ENCODE results near the gene SH3PXD2B.
"Not testable (repeated sequence)": the region's sequence is repeated elsewhere in the genome, so short reads cannot be mapped to it uniquely, and the experiment has no call there.

Gene SH3PXD2B

GRCh38 chr5:172415362-172416275 lies 38.7 kb downstream of the SH3PXD2B start:
- DNase-seq: no peak

DNA sequence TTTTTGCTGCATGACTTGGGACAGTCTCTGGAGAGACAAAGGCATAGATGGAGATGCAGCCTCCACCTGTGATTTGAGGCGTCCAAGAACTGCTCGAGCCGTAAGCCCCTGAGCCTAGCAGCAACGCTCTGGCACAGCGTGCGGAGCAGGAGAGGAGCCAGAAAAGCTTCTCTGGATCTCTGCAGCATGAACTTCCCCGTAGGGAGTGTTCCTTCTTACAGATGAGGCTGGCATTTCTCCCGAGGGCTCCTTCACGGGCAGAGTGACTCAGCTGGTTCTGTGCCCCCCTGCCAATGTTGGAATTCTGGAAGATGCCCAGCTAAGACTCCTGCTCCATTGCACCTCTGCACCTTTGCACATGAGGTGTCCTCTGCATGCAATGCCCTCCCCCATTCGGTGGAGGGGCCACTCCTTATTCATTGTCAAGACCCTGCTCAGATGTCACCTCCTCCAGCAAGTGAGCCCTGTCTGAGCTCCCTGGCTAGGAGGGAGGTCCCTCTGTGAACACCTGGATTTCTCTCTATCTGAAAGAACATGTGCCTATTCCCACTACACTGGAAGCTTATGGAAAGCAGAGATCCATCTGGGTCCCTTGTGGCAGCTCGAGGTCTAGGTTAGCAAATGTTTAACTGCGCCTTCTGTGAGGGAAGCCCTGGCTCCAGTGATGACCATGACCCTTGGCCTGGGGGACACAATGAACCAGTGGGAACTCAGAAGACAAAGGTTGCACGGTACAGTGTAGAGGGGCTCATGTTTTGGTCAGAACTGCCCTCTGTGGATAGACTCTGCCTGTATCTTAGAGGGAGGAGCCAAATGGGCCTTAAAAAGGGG lies 39.6 kb downstream of the SH3PXD2B start:
- no peak for DNase-seq

DNA sequence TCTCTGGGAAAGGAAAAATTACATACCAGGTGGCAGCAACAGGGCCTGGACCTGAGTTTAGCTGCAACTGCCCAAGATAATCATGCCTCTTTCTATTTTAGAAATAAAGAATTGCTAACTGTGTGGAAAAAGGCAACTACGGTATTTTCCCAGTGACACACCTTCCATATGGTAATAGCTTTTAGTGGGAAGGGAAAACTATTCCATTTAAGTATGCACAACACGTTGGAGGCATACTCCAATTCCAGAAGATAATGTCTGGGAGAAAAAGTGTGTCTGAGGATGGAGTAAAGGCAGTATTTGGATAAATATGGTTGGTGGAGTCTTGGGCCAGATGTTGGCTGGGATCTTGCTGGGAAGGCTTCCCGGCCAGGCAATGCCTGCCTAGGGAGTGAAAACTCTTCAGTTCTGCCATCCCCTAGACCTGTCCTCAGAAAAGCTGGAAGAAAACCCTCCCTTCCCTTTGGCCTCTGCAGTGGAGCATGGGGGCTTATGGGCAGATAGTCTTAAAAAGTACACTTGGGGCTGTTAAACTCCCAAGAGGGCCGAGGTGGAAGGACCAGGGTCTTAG lies 40.6 kb downstream of the SH3PXD2B start:
- DNase-seq: no peak

DNA sequence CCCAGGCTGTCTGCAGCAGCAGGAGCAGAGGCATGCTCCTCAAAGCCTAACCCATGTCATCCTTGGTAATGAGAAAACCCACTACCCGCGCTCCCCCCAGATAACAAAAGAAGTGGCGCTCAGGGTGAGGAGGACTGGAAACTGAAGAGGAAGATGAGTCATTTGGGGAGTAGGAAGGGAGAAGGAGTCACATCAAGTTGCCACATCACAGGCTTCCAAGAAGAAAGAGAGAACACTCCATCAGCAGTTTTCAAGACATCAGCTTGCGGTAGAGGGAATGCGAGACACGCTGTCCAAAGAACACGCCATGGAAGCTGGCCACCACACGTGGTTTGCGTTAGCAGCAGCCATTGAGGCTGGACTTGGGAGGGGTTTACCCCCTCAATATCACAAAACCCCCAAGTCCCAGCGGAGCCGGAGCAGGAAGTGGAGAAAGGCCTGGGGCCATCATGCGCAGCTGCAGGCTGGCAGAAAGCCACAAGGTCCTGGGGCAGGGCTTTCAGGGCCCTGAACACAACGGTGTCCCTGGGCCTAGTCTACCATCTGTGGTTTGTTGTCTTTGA lies 41.5 kb downstream of the SH3PXD2B start:
- no peak for DNase-seq

GRCh38 chr5:172411484-172412072 lies 42.7 kb downstream of the SH3PXD2B start:
- DNase-seq: no peak

DNA sequence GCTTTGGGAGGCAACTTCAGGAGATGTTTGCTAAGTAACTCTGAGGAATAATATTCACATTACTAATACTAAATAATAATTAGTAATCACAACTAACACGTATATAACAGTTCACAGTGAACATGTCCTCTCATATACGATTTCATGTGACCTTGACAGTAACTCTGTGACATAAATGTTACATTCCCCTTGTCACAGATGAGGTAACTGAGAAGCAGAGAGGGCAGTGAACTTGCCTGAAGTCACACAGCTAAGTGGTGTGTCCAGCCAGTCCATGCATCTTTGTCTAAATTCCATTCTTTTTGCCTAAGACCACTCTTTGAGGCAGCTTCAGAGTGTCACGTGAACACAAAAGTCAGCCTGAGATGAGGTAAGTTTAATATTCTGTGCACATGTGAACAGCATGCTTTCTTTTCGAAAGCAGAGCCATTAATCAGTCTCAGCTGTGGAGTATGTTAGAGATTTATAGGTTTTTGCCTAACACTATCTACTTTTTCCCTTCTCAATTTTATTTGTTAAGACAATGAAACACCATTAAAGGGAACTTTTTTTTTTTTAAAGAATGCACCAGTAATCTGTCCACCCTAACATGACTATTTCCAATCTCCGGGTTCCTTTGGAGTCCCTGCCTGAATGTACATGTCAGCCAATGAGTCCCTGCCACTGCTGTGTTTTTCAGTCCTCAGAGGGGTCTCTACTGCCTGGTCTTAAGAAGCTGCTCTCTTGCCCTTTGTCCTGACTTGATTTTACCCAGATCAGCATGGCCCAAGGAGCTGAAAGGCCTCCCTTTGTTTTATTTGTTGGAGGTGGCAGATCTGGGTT lies 43.5 kb downstream of the SH3PXD2B start:
- DNase-seq: no peak

GRCh38 chr5:172410160-172410559 lies 44.2 kb downstream of the SH3PXD2B start:
- DNase-seq: no peak

DNA sequence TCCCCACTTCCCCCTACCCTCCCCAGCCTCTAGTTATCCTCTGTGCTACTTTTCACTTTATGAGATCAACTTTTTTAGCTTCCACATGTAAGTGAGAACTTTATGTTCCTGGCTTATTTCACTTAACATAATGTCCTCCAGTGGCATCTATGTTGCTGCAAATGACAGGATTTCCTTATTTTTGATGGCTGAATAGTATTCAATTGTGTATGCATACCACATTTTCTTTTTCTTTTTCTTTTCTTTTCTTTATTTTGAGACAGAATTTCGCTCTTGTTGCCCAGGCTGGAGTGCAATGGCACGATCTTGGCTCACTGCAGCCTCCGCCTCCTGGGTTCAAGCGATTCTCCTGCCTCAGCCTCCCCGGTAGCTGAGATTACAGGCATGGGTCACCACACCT lies 44.8 kb downstream of the SH3PXD2B start:
- DNase-seq: not testable (repeated sequence)

GRCh38 chr5:172407822-172408221 lies 46.5 kb downstream of the SH3PXD2B start:
- DNase-seq: no peak

DNA sequence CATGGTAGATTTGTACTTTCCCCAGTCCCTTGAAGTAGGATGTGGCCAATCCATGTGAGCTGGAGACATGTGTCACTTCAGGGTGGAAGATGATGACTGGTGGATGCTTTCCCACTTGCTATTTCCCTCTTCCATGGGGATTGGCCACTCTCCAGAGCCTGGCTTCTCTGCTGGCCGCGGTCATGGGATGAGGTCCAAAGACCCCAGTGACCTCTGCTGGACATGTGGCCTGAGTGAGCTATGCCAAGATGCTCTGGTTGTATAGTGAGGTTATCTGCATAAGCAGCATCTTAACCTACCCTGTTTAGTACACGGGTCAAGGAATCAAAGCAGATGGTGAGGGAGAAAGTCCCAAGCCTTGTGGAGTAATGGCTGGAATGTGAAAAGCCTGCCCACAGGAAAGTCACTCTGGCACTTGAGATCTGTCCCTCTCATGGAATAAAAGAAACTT lies 47.1 kb downstream of the SH3PXD2B start:
- no peak for DNase-seq

GRCh38 chr5:172405226-172406107 lies 48.9 kb downstream of the SH3PXD2B start:
- DNase-seq: no peak

- DNase-seq: no peak
Measured at GRCh38 chr5:172404746-172405145, 49.6 kb downstream of the SH3PXD2B start.

DNA sequence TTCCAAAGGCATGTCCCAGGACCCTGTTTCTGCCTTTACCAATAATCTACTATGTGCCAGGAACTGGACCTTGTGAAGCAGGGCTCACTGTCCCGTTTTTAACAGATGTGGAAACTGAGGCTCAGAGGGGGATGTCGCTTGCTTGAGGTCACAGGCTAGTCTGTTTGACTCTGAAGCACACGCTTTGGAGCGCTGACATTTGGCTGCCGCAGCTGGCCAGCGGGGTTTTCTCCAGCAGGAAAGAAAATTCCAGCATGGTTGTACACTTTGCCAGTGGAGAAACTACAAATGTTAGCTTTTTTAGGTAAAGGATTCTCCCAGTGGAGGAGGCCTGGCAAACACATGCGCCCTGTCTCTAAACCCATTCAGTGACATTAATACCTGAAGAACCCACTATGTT lies 50.5 kb downstream of the SH3PXD2B start:
- DNase-seq: no peak

- no peak for DNase-seq
Measured at GRCh38 chr5:172403189-172403796, 51.0 kb downstream of the SH3PXD2B start.

- no peak for DNase-seq
Measured at GRCh38 chr5:172402531-172403188, 51.7 kb downstream of the SH3PXD2B start.

DNA sequence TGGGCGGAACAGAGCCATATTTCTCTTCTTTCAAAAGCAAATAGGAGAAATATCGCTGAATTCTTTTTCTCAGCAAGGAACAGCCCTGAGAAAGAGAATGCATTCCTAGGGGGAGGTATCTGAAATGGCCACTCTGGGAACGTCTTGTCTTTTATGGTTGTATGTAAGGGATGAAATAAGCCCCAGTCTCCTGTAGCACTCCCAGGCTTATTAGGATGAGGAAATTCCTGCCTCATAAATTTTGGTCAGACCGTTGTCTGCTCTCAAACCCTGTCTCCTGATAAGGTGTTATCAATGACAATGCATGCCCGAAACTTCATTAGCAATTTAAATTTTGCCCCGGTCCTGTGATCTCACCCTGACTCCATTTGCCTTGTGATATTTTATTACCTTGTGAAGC lies 52.3 kb downstream of the SH3PXD2B start:
- DNase-seq: not testable (repeated sequence)

- no peak for DNase-seq
Measured at GRCh38 chr5:172399826-172400225, 54.5 kb downstream of the SH3PXD2B start.

GRCh38 chr5:172399336-172399735 lies 55.0 kb downstream of the SH3PXD2B start:
- DNase-seq: no peak

GRCh38 chr5:172398645-172399044 lies 55.7 kb downstream of the SH3PXD2B start:
- DNase-seq: not testable (repeated sequence)

GRCh38 chr5:172396994-172397393 lies 57.3 kb downstream of the SH3PXD2B start:
- DNase-seq: not testable (repeated sequence)

Measured in activated CD8-positive, alpha-beta memory T cell treated with anti-CD3 and anti-CD28 coated beads for 24 hours (primary cell).